Activated T-cell treated with anti-CD3 and anti-CD28 coated beads, Interleukin-2, amount 50 U/mL, for 1 hour (primary cell): Measurements from ENCODE around the gene REC8.

ENCODE experiments used
- DNase-seq: peaks from one replicate; pipeline ENCODE4 v3.0.0-alpha.2; 2020

Gene REC8

DNA sequence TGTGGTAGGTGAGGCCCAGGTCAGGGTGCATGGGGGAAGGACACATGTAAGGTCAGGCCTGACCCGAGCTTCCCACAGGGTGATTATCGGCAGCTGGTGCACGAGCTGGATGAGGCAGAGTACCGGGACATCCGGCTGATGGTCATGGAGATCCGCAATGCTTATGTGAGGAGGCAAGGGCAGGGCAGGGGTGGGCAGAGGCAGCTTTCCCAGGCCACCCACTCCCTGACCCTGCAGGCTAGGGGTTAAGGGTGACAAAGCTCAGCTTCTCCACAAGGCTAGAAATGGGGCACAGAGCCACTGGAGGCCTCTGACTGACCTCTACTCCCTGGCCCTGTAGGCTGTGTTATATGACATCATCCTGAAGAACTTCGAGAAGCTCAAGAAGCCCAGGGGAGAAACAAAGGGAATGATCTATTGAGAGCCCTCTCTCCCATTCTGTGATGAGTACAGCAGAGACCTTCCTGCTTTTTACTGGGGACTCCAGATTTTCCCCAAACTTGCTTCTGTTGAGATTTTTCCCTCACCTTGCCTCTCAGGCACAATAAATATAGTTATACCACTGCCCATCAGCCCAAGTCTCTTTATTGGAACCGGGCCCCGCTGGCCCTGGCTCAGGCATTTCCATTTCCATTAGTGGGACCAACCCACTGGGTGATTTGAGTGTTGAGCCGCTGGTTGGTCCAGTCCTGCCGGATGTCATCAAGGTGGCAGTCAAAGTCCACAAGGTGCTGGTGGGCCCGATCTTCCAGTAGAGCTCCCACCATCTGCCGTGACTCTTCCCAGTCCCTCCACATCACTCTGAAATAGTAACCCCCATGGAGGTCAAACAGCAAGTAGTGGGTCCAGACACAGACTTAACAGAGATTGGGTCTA is 33.2 kb upstream of the REC8 start:
- DNase-seq: no peak

- DNase-seq: no peak
These were observed 32.5 kb upstream of the REC8 start for GRCh38 chr14:24139272-24139934.

DNA sequence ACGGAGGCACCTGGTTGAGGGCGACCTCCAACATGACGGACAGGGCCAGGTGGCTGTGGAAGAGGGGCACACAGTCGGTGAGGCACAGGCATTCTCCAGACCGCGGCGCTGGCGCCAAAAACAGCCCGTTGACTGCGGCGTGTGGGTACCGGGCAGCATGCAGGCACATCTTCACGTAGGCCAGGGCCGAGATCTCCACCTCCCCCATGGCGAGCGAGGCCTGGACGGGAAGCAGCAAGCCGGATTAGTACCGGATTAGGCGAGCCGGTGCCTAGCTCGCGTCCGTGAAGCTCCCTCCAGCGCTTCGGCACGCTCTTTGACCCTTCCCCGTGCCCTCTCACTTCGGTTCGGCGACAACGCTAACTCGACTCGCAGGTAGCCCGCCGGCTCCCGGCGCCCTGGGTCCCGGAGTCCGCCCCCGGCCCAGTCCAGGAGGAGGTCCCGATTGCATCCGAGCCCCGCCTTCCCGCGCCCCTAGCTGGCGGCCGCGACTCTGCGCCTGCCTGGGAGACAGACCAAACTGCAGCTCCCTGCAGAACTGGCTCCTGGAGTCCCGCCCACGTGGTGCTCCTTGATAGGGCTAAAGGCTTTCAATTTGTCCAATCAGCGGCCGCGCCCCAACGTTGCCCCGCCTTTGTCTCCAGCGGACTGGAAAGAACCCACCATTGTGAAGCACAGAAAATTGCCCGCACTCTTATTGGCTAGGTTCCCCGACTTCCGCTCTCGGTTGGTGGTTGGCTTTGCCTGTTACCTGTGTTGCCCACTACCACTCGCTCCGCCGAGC is 30.6 kb upstream of the REC8 start, which contains the start of gene EMC9:
TSS of gene EMC9 (minus strand) at position 495 of the 784 bp plus-strand sequence. CDS start at position 208, 287 bp downstream.
- peak; percentile 98 for DNase-seq

GRCh38 chr14:24143511-24143910 is 28.4 kb upstream of the REC8 start:
- no peak for DNase-seq

DNA sequence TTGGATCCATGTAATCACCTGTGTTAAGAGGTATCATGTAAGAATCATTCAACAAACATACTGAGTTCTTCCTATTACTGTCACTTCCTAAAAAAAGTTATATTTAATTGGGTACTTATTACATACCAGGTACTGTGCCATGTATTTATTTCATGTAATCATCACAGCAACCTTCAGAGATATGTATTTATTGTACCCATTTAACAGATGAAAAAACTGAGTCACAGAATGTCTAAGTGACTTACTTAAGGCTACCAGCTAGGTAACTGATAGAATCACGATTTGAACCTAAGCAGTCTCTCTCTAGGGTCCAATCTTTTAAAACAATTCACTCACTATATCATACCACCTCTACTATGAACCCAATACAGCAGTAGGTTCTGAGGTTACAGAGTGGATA is 27.4 kb upstream of the REC8 start:
- no peak for DNase-seq

DNA sequence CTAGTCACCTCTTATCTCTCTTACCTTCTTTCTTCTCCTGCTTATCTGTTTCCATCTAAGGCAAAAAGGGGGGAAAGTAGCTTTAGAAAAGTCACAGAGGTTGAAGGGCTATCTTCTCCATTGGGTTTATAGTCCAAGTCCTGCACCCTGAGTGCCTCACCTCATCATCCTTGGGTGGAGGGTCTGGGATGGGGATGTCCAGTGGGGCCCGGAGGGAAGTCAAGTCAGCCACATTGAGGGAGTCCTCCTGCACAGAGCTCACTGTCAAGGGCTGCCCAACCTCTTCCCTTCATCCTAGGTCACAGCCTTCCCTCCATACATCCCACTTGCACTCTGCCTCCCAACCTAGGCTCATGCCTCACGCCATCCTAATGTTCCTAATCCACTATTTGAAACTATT is 26.7 kb upstream of the REC8 start:
- DNase-seq: no peak

DNA sequence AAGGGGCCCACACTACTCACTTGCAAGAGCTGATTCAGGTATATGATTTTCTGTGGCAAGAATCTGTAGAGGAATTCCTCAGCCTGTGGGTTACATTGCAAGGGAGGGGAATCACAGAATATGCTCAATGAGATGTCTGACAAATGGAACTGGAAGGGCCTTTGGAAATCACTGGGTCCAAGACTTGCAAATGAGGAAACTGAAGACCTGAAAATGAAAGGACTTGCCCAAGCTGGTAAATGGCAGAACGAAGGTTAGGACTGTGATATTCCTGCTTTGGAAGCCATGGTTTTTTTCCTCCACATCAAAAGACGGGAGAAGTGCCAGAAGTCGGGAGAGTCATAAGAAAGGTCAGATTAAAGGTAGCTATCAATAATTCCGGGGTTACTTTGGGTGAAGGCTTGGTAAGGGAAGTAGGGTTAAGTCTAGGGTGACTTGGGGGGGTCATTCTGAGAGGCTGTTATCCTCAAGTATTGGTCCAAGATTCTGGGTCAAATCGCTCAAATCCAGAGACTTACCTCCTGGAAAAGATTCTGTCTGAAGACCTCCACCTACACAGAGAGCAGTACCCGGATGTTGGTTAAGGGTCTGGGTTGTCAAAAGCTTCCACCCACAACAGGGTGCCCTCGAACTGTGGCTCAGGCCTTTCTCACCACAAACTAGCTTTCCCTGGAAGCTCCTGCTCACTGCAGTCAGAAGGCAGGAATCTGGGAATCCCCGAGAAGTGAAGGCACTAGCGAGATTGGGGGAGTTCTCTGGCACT is 26.0 kb upstream of the REC8 start:
- DNase-seq: no peak

- peak; percentile 85 for DNase-seq
These were observed 25.4 kb upstream of the REC8 start, which contains the start of gene PSME2 for GRCh38 chr14:24146453-24146977. TSS of gene PSME2 (minus strand) at chr14:24146610. CDS start at chr14:24146581, 29 bp downstream.

DNA sequence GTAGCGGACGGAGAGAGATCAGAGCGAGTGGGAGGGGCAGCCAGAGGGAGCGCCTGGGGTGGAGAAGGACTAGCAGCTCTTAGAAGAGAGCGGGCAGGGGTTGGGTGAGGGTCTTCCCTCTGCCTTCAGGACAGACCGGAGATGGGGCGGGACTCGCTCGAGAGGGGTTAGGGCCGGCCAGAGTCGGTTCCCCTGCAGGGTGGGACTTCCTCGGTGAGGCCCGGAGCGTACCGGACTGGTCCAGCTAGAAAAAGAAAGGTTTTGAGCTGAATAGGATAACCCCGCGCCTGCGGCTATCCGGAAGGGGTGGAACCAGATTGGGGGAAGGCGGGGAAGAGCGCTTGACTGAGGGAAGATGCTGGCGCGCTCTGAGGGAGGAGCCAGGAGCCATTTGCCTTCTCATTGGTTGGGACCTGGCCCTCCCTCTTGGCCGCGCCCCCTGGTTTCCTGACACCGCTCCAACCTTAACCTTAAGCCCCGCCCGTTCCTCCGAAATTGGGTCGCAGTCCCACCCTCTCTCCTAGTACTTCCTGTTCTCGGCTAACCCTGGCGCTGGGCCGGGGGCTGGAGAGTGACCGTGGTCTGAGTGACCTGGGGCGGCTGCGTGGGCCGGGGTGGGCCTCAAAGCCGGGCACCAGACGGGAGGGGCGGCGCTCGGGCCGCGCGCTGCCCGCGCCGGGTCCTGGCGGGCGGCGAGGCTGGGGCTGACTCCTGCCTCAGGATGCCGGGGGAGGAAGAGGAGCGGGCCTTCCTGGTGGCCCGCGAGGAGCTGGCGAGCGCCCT is 24.7 kb upstream of the REC8 start, which contains the start of gene RNF31:
TSS of gene RNF31 (plus strand) at position 521 of the 783 bp plus-strand sequence. CDS start at position 722, 201 bp downstream.
- peak; percentile 94 for DNase-seq

DNA sequence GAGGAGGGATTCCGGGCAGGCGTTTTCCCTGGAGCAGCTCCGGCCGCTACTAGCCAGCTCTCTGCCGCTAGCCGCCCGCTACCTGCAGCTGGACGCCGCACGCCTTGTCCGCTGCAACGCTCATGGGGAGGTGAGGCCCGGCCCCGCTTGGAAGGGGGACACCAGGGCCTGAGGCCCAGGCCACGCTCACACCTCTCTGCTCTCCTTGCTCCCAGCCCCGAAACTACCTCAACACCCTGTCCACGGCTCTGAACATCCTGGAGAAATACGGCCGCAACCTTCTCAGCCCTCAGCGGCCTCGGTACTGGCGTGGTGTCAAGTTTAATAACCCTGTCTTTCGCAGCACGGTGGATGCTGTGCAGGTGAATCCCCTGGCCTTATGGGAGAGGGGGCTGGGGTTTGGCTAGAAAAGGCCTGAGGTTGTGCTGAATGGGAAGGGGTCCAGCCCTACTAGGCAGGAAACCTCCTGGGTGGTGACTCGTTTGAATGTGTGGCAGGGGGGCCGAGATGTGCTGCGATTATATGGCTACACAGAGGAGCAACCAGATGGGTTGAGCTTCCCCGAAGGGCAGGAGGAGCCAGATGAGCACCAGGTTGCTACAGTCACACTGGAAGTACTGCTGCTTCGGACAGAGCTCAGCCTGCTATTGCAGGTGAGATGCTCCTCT is 24.0 kb upstream of the REC8 start:
- no peak for DNase-seq

- no peak for DNase-seq
These were observed 22.4 kb upstream of the REC8 start for GRCh38 chr14:24149302-24149969.

DNA sequence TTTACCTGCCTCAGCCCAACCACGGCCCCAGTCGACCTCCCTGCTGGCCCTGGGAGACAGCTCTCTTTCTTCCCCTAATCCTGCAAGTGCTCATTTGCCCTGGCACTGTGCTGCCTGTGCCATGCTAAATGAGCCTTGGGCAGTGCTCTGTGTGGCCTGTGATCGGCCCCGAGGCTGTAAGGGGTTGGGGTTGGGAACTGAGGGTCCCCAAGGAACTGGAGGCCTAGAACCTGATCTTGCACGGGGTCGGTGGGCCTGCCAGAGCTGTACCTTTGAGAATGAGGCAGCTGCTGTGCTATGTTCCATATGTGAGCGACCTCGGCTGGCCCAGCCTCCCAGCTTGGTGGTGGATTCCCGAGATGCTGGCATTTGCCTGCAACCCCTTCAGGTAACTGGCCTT is 21.8 kb upstream of the REC8 start:
- DNase-seq: no peak

DNA sequence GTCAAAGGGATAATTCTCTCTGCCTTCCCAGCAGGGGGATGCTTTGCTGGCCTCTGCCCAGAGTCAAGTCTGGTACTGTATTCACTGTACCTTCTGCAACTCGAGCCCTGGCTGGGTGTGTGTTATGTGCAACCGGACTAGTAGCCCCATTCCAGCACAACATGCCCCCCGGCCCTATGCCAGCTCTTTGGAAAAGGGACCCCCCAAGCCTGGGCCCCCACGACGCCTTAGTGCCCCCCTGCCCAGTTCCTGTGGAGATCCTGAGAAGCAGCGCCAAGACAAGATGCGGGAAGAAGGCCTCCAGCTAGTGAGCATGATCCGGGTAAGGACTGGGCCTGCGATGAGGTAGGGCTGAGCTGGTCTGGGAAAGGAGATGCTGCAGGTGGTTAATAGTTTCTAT is 21.3 kb upstream of the REC8 start:
- DNase-seq: no peak

- no peak for DNase-seq
These were observed 20.9 kb upstream of the REC8 start for GRCh38 chr14:24150993-24151392.

DNA sequence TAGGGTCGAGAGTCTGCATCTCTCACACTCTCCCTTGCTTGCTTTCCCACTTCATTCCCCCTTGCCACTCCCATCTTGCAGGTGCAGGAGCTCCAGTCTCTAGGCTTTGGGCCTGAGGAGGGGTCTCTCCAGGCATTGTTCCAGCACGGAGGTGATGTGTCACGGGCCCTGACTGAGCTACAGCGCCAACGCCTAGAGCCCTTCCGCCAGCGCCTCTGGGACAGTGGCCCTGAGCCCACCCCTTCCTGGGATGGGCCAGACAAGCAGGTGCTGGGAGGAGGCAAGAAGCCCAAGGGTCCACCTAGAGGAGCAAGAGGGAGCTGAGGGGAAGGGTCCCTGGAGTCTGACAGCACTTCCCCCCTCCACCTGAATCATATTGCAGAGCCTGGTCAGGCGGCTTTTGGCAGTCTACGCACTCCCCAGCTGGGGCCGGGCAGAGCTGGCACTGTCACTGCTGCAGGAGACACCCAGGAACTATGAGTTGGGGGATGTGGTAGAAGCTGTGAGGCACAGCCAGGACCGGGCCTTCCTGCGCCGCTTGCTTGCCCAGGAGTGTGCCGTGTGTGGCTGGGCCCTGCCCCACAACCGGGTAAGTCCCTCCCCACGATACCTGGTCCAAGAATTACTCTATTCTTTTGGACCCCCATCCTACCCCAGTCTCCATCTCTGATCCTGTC is 20.3 kb upstream of the REC8 start:
- no peak for DNase-seq

GRCh38 chr14:24155100-24155499 is 16.8 kb upstream of the REC8 start:
- DNase-seq: no peak

GRCh38 chr14:24156840-24157239 is 15.0 kb upstream of the REC8 start:
- no peak for DNase-seq

DNA sequence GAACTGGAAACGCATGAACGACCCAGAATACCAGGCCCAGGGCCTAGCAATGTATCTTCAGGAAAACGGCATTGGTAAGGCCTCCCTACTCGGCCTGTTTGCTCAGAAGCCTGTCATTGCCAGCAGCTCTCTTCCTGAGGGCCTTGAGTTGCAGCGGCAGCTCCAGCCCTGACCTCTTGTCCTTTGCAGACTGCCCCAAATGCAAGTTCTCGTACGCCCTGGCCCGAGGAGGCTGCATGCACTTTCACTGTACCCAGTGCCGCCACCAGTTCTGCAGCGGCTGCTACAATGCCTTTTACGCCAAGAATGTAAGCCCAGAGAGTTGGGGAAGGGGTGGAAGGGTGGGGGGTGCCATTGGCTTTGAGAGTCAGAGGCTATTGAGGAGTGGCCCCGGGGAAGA is 14.5 kb upstream of the REC8 start:
- DNase-seq: no peak

DNA sequence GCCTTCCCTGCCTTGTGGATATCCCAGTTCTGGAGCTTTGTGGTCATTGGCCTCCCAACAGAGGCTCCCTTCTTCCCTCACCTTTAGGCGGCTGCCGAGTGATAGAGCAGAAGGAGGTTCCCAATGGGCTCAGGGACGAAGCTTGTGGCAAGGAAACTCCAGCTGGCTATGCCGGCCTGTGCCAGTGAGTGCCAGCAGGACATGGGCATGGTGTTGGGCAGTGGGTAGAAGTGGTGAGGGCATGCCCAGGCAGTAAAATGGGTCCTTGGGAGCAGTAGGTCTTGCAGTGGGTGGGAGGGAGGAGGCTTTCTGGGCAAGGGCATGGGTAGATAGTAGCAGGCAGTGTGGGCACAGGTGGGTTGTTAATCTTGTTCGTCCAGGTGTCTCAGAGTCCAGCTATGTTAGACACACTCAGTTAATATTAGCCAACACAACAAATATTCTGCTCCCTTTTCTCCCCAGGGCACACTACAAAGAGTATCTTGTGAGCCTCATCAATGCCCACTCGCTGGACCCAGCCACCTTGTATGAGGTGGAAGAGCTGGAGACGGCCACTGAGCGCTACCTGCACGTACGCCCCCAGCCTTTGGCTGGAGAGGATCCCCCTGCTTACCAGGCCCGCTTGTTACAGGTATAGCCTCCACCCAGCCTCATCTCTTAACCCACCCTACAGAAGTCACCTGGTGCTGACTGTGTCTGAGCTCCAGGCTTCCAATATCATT is 11.9 kb upstream of the REC8 start:
- no peak for DNase-seq
